Measurements from ENCODE around the gene PLK5.

PLK5 gene

DNA sequence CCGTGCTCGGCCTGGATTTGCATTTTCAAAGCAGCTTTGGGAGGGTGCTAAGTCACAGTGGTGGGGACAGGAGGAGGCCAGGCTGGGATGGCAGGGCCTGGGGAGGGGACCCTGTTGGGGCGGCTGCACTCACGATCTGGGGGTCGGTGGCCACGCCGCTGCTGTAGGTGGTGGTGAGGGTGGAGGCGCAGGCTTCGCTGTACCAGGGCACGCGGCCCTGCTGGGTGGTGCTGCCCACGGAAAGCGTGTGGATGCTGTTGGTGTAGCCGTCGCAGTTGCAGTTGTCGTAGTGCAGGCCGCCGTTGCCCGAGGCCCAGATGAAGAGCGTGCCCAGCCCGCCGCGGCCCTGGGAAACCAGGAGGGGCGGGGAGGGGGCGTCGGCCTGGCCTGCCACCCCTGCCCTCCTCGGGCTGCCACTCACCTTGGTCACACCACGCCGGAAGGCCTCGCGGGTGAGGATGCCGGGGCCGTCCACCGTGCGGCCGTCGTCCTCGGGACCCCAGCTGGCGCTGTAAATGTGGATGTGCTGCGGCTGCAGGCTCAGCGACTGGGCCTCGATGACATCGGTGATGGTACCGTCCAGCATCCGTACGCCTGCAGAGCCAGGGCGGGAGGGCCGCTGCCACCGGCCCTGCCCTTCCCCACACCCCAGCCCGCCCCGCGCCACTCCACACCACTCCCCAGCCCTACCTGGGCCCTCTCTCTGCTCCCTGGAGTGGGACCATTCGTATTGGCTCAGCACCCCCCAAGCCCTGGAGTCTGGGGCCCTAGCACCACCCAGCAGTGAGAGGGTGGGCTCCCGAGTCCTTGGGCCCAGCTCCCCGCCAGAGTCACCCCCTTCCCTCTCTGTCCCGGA, 36.9 kb upstream of the PLK5 start:
- no peaks in the 10 kb centered on the region for H3K27me3 Mint-ChIP-seq
- H3K9me3 Mint-ChIP-seq: no peaks in the 10 kb centered on the region
- H3K4me1 Mint-ChIP-seq (ENCODE audit: low read depth in 2 of 2): peaks cover 12 to 15% of the 10 kb centered on the region in 2 donors
- H3K36me3 Mint-ChIP-seq (ENCODE audit: insufficient read depth): peaks cover 10% of the 10 kb centered on the region
- no peak overlapping the region for H3K27ac Mint-ChIP-seq
- no peak for DNase-seq
- no peak overlapping the region for H3K4me3 Mint-ChIP-seq
- ATAC-seq (replicated peaks): no peak

DNA sequence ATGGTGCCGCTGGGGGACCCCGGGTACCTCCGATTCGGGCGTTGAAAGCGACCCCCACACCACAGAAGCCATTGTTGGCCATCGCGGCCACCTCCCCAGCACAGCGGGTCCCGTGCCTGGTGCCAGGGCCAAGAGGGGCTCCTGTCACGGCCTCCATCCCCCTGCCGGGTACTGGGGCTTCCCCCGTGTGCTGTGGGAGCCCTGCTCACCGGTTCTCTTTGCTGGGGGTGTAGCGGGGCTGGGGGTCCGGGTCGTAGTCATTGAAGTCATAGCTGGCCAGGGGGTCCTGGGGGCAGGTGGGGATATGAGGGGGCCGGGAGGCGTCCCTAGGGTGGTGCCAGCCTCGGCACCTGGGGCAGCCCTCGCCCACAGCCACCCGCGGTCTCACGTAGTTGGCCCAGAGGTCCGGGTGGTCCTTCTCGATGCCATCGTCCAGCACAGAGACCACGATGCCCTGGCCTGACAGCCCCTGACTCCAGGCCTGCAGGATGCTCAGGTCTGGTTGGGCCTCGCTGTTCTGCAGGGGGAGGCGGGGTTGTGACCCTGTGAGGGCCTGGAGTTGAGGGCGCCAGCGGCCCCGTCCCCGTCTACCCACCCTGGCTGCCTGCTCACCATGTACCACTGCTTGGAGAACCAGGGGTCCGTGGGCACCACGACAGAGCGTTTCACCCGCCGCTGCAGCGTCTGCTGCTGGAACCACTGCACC, 36.1 kb upstream of the PLK5 start:
- Mint-ChIP-seq H3K9me3 (no peaks in the 10 kb centered on the region), H3K4me3 (no peak overlapping the region), H3K27me3 (no peaks in the 10 kb centered on the region), H3K36me3 (ENCODE audit: insufficient read depth) (peaks cover 13% of the 10 kb centered on the region), H3K4me1 (ENCODE audit: low read depth in 2 of 2) (peaks cover 17 to 18% of the 10 kb centered on the region in 2 donors), H3K27ac (no peak overlapping the region)
- DNase-seq: no peak
- no peak for ATAC-seq (replicated peaks)

DNA sequence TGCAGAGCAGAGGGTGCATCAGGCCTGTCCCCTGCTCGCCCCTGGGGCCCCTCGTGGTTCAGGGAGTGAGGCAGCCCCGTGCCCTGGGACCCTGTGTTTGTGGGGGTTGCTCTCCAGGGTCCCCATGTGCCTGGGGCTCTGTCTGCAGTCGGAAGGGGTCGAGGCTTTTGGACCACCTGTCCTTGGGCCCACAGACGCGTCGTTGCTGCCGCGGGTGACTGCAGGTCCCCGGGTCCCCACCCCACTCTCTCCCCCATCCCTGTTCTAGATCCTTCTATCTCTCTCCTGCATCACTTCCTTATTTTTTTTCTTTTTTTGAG, 35.6 kb upstream of the PLK5 start:
- ATAC-seq (replicated peaks) (no peak), DNase-seq (no peak)
- H3K27ac Mint-ChIP-seq: peak overlapping the region in 1 of 2 donors; percentile 29
- no peak overlapping the region for H3K4me3 Mint-ChIP-seq
- H3K27me3 Mint-ChIP-seq: no peaks in the 10 kb centered on the region
- peaks cover 17 to 18% of the 10 kb centered on the region in 2 donors for H3K4me1 Mint-ChIP-seq (ENCODE audit: low read depth in 2 of 2)
- no peaks in the 10 kb centered on the region for H3K9me3 Mint-ChIP-seq
- peaks cover 9% of the 10 kb centered on the region for H3K36me3 Mint-ChIP-seq (ENCODE audit: insufficient read depth)

DNA sequence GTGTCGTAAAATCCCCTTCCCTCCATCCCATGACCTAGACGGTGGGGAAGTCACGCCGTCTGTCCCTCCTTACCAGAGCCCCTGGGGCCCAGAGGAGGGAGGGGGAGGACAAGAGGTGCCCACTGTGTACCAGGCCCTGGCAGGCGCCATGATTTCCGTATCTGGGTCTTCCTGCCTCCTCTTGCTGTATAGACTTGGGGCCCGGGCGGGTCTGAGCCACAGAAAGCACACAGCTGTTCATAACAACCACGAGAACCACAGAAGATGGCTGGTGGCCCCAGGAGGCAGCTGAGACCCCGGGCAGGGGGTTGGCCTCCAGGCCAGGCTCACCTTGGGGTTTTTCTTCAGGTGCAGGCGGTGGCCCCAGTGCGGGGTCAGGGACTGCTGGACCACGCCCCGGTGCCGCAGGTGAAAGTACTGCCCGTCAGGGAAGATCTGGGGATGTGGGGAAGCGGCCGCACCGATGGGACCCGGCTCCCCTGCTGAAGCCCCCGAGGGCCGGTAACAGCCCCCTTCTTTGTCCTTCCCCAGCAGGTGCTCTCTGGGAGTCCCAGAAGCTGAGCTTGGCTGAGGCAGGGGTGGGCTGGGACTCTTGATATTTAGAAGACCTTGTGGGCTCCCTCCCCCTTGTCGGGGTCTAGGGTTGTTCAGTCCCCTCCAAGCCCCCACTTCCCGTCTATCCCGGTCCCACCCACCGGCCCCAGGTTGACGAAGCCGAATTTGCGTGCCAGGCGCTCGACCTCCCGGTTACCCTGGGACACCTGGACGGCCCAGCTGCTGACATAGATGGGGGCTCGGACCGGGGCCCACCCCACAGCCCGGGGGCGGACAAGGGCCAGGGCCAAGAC, 34.2 kb upstream of the PLK5 start:
- DNase-seq (no peak), ATAC-seq (replicated peaks) (no peak)
- Mint-ChIP-seq H3K4me1 (ENCODE audit: low read depth in 2 of 2) (peaks cover 17 to 18% of the 10 kb centered on the region in 2 donors), H3K36me3 (ENCODE audit: insufficient read depth) (peaks cover 9% of the 10 kb centered on the region), H3K27me3 (no peaks in the 10 kb centered on the region), H3K9me3 (no peaks in the 10 kb centered on the region), H3K27ac (peak overlapping the region; percentile 12 to 74), H3K4me3 (peak overlapping the region; percentile 81)

DNA sequence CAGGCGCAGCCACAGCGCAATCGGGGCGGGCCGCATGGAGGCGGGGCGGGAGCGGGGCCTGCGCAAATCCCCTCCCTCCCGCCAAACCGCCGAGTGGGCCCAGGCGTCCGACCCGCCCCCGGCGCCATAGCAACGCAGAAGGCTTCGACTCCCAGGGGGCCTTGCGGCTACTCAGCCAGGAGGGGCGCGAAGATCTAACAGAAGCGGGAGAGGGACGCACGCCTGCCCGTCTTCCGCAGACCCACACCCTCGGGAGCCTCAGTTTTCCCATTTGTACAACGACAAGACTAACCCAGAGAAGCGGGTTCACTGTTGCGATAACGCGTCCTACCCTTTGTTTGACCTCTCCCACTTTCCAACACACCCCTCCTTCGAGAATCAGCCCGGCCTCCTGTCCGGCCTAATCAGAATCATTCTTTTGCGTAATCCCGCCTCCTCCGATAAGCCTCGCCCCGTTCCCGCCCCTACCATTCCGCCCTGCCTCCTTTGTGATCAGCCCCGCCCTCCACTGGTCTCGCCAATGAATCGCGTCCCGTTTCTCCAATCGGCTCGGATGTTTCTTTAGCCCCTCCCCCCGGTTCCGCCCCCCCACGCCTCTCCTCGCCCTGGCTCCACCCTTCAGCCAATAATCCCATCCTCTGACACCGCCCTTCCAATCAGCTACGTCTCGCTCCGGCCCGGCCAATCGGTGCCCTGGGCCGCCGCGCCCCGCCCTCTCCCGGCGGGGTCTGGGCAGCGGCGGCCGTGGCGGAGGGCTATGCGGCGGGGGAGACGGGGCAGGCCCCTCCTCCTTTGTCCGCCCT, 33.4 kb upstream of the PLK5 start, which contains the start of gene PCSK4:
Gene PCSK4, minus strand, starts transcription at position 40 of the 803 bp plus-strand sequence. Its CDS starts 4 bp downstream, at position 36.
- peak within 1 kb of the TSS; percentile 77 to 81 for H3K27ac Mint-ChIP-seq
- H3K9me3 Mint-ChIP-seq: no peaks in the 10 kb centered on the region
- ATAC-seq (replicated peaks) (peak; percentile 83), DNase-seq (peak; percentile 95 to 98 (median 96))
- H3K27me3 Mint-ChIP-seq: no peaks in the 10 kb centered on the region
- peak within 1 kb of the TSS; percentile 81 for H3K4me3 Mint-ChIP-seq
- H3K4me1 Mint-ChIP-seq (ENCODE audit: low read depth in 2 of 2): peaks cover 17 to 18% of the 10 kb centered on the region in 2 donors
- peaks cover 9% of the 10 kb centered on the region for H3K36me3 Mint-ChIP-seq (ENCODE audit: insufficient read depth)

DNA sequence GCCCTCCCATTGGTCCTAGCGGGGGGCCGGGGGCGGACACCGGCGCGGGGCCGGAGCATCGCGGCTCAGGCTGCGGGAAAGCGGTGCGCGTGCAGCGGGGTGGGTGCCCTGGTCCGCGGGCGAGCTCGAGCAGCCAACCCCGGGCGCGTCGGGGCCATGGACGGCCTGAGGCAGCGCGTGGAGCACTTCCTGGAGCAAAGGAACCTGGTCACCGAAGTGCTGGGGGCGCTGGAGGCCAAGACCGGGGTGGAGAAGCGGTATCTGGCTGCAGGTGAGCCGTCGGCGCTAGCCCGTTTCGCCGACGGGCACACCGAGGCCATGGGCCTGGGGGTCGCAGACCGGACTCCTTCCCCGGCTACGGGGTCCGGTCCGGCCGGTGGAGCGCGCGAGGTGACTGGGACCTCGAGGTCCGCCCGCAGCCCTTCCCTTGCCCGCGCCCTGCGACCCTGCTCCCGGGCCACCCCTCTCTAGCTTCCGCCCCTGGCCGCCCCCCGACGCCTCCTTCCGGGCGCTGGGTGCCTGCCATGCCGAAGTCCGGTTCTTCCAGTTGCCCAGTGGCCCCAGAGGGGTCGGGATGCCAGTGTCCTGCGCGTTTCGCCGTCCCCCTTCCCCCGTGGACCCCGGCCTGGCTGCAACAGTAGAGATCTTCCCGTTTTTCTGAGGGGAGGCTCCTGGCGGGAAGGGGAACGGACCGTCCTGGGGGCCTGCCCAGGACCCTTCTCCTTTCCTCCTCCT, 32.6 kb upstream of the PLK5 start, which contains the start of gene REEP6:
Gene REEP6, plus strand, starts transcription at position 68 of the 735 bp plus-strand sequence. Its CDS starts 89 bp downstream, at position 157.
- no peak for ATAC-seq (replicated peaks)
- peak within 1 kb of the TSS; percentile 81 for H3K4me3 Mint-ChIP-seq
- peaks cover 0 to 3% of the 10 kb centered on the region in 2 donors for H3K27me3 Mint-ChIP-seq
- peaks cover 9% of the 10 kb centered on the region for H3K36me3 Mint-ChIP-seq (ENCODE audit: insufficient read depth)
- H3K9me3 Mint-ChIP-seq: no peaks in the 10 kb centered on the region
- DNase-seq: no peak
- H3K4me1 Mint-ChIP-seq (ENCODE audit: low read depth in 2 of 2): peaks cover 17 to 18% of the 10 kb centered on the region in 2 donors
- peak within 1 kb of the TSS; percentile 81 to 83 for H3K27ac Mint-ChIP-seq

DNA sequence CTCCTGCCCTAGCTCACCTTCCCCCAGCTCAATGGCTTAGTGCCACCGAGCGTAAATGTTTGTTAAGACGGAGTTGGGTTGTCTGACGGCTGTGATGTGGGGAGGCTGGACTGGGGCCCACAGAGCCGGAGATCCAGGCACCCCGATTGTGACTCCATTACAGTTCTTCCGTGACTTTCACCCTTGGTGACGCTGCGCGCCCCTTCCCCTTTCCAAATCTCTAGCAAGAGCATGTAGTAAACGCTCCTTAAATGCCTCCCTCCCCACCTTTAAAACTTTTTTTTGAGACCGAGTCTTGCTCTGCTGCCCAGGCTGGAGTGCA, 32.1 kb upstream of the PLK5 start:
- DNase-seq (no peak), ATAC-seq (replicated peaks) (no peak)
- H3K27ac Mint-ChIP-seq: peak overlapping the region in 1 of 2 donors; percentile 83
- peaks cover 0 to 8% of the 10 kb centered on the region in 2 donors for H3K27me3 Mint-ChIP-seq
- H3K9me3 Mint-ChIP-seq: no peaks in the 10 kb centered on the region
- peak overlapping the region; percentile 78 to 80 for H3K4me3 Mint-ChIP-seq
- peaks cover 9% of the 10 kb centered on the region for H3K36me3 Mint-ChIP-seq (ENCODE audit: insufficient read depth)
- H3K4me1 Mint-ChIP-seq (ENCODE audit: low read depth in 2 of 2): peaks cover 17 to 18% of the 10 kb centered on the region in 2 donors

DNA sequence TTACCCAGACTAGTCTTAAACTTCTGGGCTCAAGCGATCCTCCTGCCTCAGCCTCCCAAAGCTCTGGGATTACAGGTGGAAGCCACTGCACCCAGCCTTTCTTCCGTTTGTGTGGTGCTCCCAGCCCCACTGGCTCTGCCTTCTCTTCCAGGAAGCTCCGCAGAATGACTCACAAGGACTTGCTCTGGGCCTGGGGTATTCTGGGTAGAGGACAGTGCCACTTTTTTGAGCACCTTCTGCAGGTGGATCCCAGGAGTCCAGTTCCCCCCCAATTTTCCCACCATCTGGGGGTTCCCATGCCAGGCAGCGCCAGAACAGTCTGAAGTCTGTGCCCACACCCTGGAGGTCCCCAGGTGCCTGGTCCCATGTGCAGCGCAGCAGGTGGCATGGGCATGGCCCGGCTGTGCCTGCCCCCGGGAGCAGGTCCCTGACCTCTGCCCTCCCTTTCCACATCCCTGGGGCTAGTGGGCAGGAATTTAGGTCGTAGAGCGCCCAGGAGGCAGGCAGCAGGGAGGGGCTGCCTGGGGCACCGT, 31.3 kb upstream of the PLK5 start:
- Mint-ChIP-seq H3K4me3 (peak overlapping the region; percentile 78 to 80), H3K4me1 (ENCODE audit: low read depth in 2 of 2) (peaks cover 17 to 18% of the 10 kb centered on the region in 2 donors), H3K36me3 (ENCODE audit: insufficient read depth) (peaks cover 9% of the 10 kb centered on the region), H3K9me3 (no peaks in the 10 kb centered on the region), H3K27me3 (peaks cover 4 to 14% of the 10 kb centered on the region in 2 donors), H3K27ac (peak overlapping the region in 1 of 2 donors; percentile 83)
- no peak for ATAC-seq (replicated peaks)
- DNase-seq: no peak

DNA sequence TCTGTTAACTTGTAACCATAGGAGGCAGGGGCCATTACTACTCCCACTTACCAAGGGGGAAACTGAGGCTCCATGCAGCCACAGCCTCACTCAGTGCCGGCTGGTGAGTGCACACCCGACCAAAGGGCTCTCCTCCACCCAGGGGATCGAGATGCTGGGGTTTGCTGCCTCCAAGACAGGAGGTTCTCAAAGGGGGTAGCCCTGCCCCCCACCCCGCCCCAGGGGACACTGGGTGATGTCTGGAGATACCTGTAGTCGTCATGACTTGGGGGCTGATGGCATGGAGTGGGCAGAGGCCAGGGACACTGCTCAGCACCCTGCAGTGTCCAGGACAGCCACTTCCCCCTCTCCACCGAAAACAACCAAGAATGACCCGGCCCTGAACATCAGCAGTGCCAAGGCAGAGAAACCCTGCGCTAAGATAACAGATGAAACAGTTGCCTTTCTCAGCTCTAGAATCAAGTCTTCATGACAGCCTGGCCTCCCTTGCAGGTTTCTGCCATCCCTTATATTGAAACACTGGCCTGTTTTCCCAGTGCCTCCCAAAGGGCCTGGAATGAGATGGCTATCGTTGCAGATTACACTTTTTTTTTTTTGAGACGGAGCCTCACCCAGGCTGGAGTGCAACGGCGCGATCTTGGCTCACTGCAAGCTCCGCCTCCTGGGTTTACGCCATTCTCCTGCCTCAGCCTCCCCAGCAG, 29.6 kb upstream of the PLK5 start:
- Mint-ChIP-seq H3K9me3 (no peaks in the 10 kb centered on the region), H3K4me3 (no peak overlapping the region)

DNA sequence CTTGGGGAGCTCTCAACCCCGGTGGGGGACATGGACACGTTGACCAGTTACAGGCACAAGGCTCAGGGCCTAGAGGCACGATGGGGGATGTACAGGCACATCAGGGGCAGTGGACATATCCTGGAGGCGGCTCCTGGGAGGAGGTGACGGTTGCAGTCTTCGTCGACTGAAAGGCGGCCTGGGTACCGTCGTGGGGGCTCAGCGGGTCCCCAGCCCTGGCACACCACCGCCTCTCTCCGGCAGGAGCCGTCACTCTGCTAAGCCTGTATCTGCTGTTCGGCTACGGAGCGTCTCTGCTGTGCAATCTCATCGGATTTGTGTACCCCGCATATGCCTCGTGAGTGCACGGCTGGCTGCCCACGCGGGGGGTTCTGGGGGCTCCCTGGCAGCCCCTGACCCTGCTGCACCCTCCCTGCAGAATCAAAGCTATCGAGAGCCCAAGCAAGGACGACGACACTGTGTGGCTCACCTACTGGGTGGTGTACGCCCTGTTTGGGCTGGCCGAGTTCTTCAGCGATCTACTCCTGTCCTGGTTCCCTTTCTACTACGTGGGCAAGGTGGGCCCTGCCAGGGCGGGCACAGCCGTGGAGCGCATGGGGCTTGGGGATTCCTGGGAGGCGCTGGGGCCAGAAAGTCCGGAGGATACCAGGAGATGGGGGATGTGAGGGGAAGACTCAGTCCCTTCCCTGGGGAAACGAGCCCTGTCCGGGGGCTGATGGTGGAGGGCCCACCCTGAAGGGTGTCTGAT, 28.7 kb upstream of the PLK5 start:
- ATAC-seq (replicated peaks) (no peak), DNase-seq (no peak)
- no peak overlapping the region for H3K4me3 Mint-ChIP-seq
- no peak overlapping the region for H3K27ac Mint-ChIP-seq
- H3K36me3 Mint-ChIP-seq (ENCODE audit: insufficient read depth): peaks cover 9% of the 10 kb centered on the region
- H3K9me3 Mint-ChIP-seq: no peaks in the 10 kb centered on the region
- H3K27me3 Mint-ChIP-seq: peaks cover 5 to 22% of the 10 kb centered on the region in 2 donors
- peaks cover 11 to 12% of the 10 kb centered on the region in 2 donors for H3K4me1 Mint-ChIP-seq (ENCODE audit: low read depth in 2 of 2)

More for the DNA sequence above, 29.6 kb upstream of the PLK5 start:
- Mint-ChIP-seq H3K27ac (no peak overlapping the region), H3K27me3 (peaks cover 5 to 22% of the 10 kb centered on the region in 2 donors), H3K4me1 (ENCODE audit: low read depth in 2 of 2) (peaks cover 17% of the 10 kb centered on the region in 2 donors), H3K36me3 (ENCODE audit: insufficient read depth) (peaks cover 9% of the 10 kb centered on the region)
- DNase-seq (no peak), ATAC-seq (replicated peaks) (no peak)

All from effector memory CD8-positive, alpha-beta T cell (primary cell).